Activated naive CD8-positive, alpha-beta T cell treated with anti-CD3 and anti-CD28 coated beads, Interleukin-2, amount 50 U/mL, for 16 hours (primary cell): ENCODE results near the gene HDGF.

Source experiments
- DNase-seq: peaks from one replicate; pipeline ENCODE4 v3.0.0-alpha.2; 2020; ENCODE audit warnings: low read depth, low spot score

HDGF gene

DNA sequence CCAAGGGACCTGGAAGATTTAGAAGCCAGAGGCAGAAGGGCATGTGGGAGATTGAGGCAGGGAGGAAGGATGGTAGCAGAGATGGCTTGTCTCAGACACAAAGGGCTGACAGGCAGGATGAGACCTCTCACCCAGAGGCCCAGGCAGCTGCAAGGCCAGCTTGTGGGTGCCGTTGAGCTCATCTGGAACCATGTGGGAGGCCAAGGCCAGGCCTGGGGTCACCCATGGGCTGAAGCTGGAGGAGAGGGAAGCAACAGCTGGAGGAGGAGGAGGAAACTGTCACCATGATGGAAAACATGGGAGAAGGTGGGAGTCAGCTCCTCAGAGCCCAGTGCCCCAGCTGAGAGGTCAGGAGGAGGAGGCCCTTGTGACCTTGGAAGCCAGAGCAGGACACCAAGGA lies 52.5 kb downstream of the HDGF start:
- DNase-seq: no peak

DNA sequence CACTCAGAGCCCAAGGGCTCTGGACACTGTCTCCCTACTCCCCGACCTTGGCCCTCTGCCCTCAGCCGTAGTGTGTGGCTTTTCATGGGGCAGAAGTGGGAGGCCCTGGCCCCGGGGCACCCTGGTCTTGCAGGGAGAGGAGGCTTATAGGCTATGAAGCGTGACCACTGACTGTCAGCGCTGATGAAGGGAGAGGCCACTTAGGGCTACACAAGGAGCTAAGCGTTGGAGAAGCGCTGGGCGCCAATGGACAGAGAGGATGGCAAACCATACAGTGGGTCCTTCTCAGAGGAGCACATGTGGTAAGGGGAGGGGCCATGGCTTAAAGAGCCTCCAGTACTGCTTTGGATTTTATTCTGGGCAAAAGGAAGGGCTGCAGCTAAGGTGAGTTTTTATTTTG lies 54.0 kb downstream of the HDGF start:
- DNase-seq: no peak

DNA sequence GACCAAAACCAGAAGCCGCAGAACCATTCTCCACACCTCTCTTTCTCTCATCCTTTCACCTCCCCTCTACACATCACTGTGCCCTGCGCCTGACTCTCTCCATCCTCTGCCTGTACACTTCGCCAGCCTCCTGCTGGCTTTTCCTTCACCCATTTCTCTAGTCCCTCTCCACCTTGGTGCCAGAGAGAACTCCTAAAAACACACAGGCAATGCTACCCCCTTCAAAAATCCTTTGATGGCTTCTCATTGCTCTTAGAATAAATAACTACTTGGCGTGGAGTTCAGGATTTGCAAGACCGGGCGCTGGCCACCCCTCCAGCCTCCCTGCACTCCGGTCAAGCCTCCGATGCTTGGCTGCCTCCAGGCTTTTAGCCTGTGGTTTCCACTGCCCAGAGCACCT lies 54.7 kb downstream of the HDGF start:
- no peak for DNase-seq

DNA sequence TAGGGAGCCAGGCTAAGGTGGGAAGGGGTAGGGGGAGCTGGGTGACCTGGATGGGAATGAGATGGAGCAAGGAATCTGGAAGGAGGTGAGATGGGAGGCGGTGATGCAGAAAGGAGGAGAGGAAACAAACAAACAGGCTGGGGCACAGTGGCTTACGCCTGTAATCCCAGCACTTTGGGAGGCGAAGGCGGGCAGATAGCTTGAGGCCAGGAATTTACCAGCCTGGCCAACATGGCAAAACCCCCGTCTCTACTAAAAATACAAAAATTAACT lies 56.8 kb downstream of the HDGF start:
- DNase-seq: no peak

DNA sequence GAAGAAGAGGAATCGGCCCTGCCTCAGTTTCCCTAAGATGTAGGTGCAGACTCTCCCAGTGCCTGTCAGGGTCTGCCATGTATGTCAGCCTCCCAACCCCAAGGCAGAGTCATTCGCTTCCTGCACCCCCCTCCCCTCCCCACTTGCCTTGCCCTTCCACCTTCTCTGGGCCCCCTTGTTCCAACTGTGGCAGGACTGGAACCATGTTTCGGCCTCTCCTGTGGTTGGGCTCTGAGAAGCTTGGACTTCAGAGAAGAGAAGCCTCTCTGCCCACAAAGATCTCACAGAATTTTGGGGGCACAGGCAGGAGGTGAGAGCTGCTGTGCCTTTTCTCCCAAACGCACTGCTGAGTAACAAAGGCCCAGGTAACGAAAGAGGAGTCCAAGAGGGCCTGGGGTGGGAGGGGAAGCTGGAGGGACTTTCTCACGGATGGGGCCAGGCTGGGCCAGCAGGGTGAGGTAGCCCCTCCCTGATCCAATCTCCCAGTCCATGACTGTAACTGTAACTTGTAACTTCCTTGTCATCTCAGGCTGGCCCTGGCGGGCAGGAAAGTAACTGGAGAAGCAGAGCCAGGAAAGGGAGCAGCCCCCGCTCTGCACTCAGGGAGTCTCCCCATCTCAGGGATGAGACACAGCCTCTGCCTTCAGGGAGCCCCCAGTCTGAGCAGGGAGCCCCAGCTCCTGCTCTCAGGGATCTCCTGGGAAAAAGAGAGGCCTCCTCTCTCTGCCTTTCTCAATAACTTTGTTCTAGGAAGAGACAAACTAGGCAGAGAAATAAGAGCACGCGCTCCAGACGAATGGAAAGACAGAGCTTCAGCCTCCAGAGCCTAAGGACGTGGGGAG lies 57.4 kb downstream of the HDGF start:
- no peak for DNase-seq

DNA sequence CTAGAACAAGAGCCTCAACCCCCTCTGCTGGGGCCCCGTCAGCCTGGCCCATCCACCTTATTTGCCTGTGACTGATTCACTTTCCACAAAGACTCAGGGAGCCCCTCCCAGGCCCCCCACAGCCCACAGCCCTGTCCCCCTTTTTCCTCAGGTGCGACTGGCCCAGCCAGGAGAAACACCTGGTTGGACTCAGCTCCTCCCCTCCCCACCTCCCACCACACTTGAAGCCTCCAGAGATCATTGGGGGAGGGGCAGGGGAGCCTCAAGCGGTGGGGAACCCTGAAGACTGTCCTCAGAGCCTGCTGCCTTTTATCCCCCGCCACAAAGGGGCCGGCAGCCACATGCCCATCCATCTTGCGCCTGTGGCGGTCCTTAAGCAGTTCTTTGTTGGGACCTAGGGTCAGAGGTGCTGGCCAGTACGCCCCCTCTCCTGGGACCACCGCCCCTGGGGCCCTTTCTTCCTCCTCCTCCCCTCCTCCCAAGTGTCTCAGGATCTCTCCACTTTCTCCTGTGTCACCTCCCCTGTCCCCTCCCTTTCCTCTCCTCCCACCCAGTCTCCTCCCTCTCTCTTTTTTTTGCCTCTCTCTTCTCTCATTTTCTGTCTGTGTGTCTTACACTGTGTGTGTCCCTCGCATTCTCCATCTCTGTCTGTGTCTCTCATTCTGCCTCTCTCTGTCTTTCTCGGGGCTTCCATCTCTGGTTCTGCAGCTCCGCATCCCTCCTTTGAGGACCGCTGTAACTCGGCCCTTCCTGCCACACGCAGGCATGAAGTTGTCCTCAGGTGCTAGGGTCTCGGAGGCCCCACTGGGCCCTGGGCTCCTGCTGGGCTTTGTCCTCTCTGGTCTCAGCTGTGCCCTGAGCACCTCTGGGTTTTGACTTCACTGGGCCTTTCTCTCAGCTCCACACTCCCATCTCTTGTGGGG lies 58.3 kb downstream of the HDGF start:
- DNase-seq: no peak

DNA sequence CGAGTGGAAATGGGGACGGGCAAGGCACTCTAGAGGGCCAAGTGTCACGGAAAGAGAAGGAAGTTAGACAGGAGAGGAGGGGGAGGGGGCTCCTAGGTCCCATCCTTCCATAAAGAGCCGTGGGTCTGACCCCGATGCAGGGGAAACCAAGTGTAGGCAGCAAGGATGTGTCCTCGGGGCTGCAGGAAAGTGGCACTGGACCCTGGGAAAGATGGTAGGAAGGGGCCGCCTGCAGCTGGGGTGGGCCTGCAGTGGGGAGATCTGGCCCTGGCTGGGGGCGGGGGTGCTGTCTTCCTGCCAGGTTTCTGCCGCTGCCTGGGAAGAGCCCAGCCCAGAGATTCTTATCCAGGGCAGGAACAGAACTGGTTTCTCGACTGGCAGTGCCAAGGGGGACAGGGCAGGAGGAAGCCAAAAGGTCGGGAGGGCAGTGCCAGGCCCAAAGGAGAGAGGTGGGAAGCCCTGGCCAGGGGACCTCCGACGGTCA lies 59.0 kb downstream of the HDGF start:
- no peak for DNase-seq
